ENCODE results near the gene BGN. TPM values are rescaled to one million over a fixed set of nuclear protein-coding genes. Genes with fewer than 3 reads are reported as not detected.
A peak's percentile ranks its signal among the peaks of the same experiment; 100 is the strongest.

Gene BGN
- total RNA-seq, 1 experiment from 2014 or later: 0.37 TPM

DNA sequence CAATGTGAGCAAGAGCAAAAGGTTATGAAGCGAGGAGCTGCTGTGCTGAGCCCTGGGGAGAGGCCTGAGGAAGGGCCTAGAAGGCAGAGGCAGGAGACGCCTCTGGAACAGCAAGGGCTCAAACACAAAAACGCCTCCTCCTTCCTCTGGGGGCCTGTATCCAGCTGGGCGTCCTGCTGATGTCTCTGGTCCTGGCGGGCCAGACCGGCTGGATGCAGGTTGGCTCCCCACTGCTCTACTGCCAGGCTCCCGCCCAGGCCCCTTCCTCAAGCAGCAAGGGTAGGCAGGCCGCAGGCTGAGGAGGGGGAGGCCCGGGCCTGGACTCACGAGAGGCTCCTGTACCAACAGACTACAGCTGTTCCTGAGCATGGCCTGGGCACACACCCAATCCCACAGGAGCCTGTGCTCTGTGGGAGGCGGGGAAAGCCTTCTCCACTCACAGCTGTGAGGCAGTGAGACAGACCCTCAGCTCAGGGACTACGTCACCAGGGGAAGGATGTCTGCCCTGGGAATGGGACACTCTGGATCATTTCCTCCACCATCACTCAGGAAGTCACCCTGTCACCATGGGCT is 26.7 kb upstream of the BGN start:
- DNase-seq (ENCODE audit: low read depth, low spot score) (no peak), ATAC-seq (no peak)
- no peak overlapping the region for H3K27ac ChIP-seq (ENCODE audit: low read depth, low read length)
- H3K27me3 ChIP-seq (ENCODE audit: insufficient read depth, low read length): no peaks in the 10 kb centered on the region
- BruUV-seq (replicated peaks): no TSS peak
- H3K79me2 ChIP-seq (ENCODE audit: insufficient read depth, low read length): peaks cover 8% of the 10 kb centered on the region
- no peak overlapping the region for H3K4me3 ChIP-seq (replicated peaks in 1 of 2; ENCODE audit: low read depth in 1 of 2, low read length in 2 of 2)
- no peaks in the 10 kb centered on the region for H3K36me3 ChIP-seq (ENCODE audit: control insufficient read depth in 1 of 2, insufficient read depth in 2 of 2, low read length in 2 of 2)
- ChIA-PET CTCF (no interaction called here), POLR2A (no interaction called here), RAD21 (ENCODE audit: low non-redundant PET in 1 of 2, low total read pairs in 2 of 2, uncharacterized antibody in 2 of 2, unreplicated experiment in 2 of 2) (no interaction called here)
- TF ChIP-seq POLR2A (IDR thresholded peaks at IDR 0.05; ENCODE audit: borderline replicate concordance, extremely low read depth, insufficient read depth, insufficient read length): no peak
- H3K9me2 ChIP-seq (ENCODE audit: insufficient read depth): no peaks in the 10 kb centered on the region
- H3K9ac ChIP-seq (ENCODE audit: low read length): no peak overlapping the region
- intact Hi-C loops (cut with micrococcal nuclease): no loop called here
- no peaks in the 10 kb centered on the region for H3K9me3 ChIP-seq (ENCODE audit: control insufficient read depth in 1 of 2, insufficient read depth in 1 of 2, low read depth in 1 of 2, low read length in 2 of 2)
- H3K4me1 ChIP-seq (ENCODE audit: control insufficient read depth in 1 of 2, insufficient read depth in 2 of 2, low read length in 2 of 2): no peaks in the 10 kb centered on the region
- H3K4me2 ChIP-seq (ENCODE audit: low read length): no peak overlapping the region
- no peaks in the 10 kb centered on the region for H4K20me1 ChIP-seq (ENCODE audit: insufficient read depth)
- H2AFZ ChIP-seq (ENCODE audit: low read depth, low read length, poor library complexity, severe bottlenecking): no peak overlapping the region

DNA sequence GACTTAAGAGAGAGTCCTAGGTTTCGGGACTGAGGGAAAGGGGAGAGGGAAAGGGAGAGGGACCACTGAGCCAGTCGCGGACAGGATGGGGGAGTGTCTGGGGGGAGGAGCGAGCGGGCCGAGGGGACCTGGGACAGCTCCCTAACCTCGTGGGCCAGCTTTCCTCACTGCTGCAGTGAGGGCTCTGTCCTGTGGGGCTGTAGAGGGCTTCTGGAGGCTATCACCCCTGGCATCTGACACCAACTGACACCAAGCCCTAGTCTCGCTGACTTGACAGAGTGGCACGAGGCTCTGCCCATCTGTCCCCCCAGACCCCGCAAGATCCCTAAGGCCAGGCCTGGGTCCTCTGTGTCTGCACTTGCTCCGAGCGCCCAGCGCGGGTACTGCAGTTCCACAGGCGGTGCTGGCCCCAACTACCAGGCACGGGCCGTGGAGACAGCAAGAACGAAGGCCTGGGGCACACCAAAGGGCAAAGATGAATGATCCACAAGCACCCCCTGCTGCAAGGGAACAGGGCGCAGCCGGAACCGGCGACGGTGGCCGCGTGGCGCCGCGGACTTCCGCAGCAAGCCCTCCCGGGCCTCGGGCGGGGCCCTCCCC is 24.9 kb upstream of the BGN start:
- RAD21 ChIA-PET (ENCODE audit: low non-redundant PET in 1 of 2, low total read pairs in 2 of 2, uncharacterized antibody in 2 of 2, unreplicated experiment in 2 of 2): no interaction called here
- intact Hi-C loops (cut with micrococcal nuclease): no loop called here
- H3K27me3 ChIP-seq (ENCODE audit: insufficient read depth, low read length): no peaks in the 10 kb centered on the region

More for the DNA sequence above, 24.9 kb upstream of the BGN start:
- peak overlapping the region; percentile 73 for H3K9ac ChIP-seq (ENCODE audit: low read length)
- DNase-seq (ENCODE audit: low read depth, low spot score) (no peak), ATAC-seq (peak; percentile 43)
- ChIA-PET POLR2A (no interaction called here), CTCF (interaction anchor here (0.6 to 1.9 kb wide), 5 partner anchors 9 to 198 kb away, joined by 3 to 7 read pairs (median 3); no protein-coding TSS in a partner anchor)
- H3K9me3 ChIP-seq (ENCODE audit: control insufficient read depth in 1 of 2, insufficient read depth in 1 of 2, low read depth in 1 of 2, low read length in 2 of 2): no peaks in the 10 kb centered on the region
- TF ChIP-seq, protein P1, sequence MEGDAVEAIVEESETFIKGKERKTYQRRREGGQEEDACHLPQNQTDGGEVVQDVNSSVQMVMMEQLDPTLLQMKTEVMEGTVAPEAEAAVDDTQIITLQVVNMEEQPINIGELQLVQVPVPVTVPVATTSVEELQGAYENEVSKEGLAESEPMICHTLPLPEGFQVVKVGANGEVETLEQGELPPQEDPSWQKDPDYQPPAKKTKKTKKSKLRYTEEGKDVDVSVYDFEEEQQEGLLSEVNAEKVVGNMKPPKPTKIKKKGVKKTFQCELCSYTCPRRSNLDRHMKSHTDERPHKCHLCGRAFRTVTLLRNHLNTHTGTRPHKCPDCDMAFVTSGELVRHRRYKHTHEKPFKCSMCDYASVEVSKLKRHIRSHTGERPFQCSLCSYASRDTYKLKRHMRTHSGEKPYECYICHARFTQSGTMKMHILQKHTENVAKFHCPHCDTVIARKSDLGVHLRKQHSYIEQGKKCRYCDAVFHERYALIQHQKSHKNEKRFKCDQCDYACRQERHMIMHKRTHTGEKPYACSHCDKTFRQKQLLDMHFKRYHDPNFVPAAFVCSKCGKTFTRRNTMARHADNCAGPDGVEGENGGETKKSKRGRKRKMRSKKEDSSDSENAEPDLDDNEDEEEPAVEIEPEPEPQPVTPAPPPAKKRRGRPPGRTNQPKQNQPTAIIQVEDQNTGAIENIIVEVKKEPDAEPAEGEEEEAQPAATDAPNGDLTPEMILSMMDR (IDR thresholded peaks at IDR 0.05 in 2 of 3, conservative IDR thresholded peaks at IDR 0.05 in 1 of 3; ENCODE audit: borderline replicate concordance in 1 of 3, insufficient read depth in 1 of 3, low read depth in 2 of 3, low read length in 2 of 3): peak in 2 of 3 experiments; percentile 3 to 14; a peak in 1 of 6 replicates
- peak; percentile 27; the same call in 1 of the 2 replicates for TF ChIP-seq ZFX (IDR thresholded peaks at IDR 0.05)
- TF ChIP-seq POLR2AphosphoS5 (IDR thresholded peaks at IDR 0.05; ENCODE audit: low read depth, low read length): no peak
- no peak overlapping the region for H2AFZ ChIP-seq (ENCODE audit: low read depth, low read length, poor library complexity, severe bottlenecking)
- H3K36me3 ChIP-seq (ENCODE audit: control insufficient read depth in 1 of 2, insufficient read depth in 2 of 2, low read length in 2 of 2): no peaks in the 10 kb centered on the region
- H3K9me2 ChIP-seq (ENCODE audit: insufficient read depth): no peaks in the 10 kb centered on the region
- H3K4me2 ChIP-seq (ENCODE audit: low read length): peak overlapping the region; percentile 80
- peak overlapping the region; percentile 35; the same call in 1 of the 2 replicates for H3K27ac ChIP-seq (ENCODE audit: low read depth, low read length)
- H3K79me2 ChIP-seq (ENCODE audit: insufficient read depth, low read length): peaks cover 8% of the 10 kb centered on the region
- TSS peak; percentile 62 for BruUV-seq (replicated peaks)
- H3K4me1 ChIP-seq (ENCODE audit: control insufficient read depth in 1 of 2, insufficient read depth in 2 of 2, low read length in 2 of 2): peaks cover 0 to 2% of the 10 kb centered on the region in 2 experiments; a peak in 1 of 4 replicates
- H3K4me3 ChIP-seq (replicated peaks in 1 of 2; ENCODE audit: low read depth in 1 of 2, low read length in 2 of 2): peak overlapping the region; percentile 73 to 78
- no peaks in the 10 kb centered on the region for H4K20me1 ChIP-seq (ENCODE audit: insufficient read depth)

Data from HCT116 (cell line).